DMS79 (cell line): ENCODE measurements around the gene MAGEA2B.
"Not testable (repeated sequence)": the region's sequence is repeated elsewhere in the genome, so short reads cannot be mapped to it uniquely, and the experiment has no call there.

Source experiments
- DNase-seq: peaks from one replicate; lab custom pipeline; 2025; lab: John Stamatoyannopoulos, UW

The MAGEA2B gene

GRCh38 chrX:152758918-152759317 is 44.5 kb downstream of the MAGEA2B start, which contains the start of gene CSAG3:
CSAG3 (plus strand) TSS chrX:152759218.
- DNase-seq = not testable (repeated sequence)

DNA sequence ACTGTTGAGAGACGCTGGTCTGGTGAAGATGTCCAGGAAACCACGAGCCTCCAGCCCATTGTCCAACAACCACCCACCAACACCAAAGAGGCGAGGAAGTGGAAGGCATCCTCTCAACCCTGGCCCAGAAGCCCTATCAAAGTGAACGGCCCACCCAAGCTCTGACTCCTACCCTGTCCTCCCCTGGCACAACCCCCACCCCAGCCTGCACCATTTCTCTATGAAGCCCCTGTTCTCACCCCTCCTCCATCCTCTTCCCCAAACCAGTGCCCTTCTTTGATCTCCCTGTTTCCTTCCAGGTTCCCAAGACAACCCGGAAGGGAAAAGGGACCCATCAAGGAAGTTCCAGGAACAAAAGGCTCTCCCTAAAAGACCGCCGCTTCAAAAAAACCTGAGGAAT is 45.1 kb downstream of the MAGEA2B start:
- not testable (repeated sequence) for DNase-seq

DNA sequence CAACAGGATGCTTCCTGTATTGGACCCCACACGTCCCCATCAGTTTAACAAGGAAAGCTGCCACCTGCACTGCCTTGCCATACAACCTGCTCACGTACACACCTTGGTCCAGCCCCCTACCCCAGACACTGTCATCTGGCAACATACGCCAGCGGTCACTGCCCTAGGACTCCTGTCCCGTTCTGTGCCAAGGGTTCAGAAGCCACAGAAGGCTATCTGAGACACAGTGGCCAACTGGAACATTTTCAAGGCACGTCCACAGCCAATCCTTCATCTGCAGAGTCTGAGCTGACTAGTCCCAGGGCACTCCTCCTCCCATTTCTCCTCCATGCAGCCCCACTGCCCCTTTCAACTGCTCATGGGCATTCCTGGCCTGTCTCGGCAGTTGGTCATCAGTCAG is 47.2 kb downstream of the MAGEA2B start:
- not testable (repeated sequence) for DNase-seq

DNA sequence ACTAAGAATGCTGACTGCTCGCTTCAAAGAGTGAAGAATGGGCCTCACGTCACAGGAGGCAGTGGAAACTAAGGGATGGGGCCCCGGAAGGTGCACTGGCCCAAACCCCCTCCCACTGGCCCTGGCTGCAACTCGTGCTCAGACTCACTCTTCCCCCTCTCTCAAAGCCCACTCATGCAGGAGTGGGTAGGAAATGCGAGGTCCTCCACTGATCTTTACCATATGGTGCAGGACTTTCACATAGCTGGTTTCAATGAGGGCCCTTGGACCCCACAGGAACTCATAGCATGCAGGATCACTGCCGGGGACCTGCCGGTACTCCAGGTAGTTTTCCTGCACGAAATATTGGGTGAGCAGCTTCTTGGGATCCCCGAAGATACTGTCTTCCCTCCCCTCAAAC is 52.1 kb downstream of the MAGEA2B start:
- DNase-seq = not testable (repeated sequence)
